Spleen (tissue), 11 donors: ENCODE measurements around the gene ANXA8. TPM values are rescaled to one million over a fixed set of nuclear protein-coding genes. Genes with fewer than 3 reads are reported as not detected.

Experiments
- DNase-seq: peaks from one replicate; pipeline ENCODE4 v3.0.0-alpha.2; 2020
- H3K27ac ChIP-seq, 8 donors: fragments of 200-600 bp; sonication (generic) in 7 of 8; 1 replicate in 4 of 8; 2 replicates in 4 of 8; pipeline versions ENCODE4 v1.5.0 to v1.8.0; 2016 to 2021; ENCODE audit warnings: inconsistent platforms in 4 of 8, mild to moderate bottlenecking in 4 of 8, moderate library complexity in 1 of 8
- H3K27me3 ChIP-seq, 7 donors: fragments of 200-600 bp; sonication (generic) in 6 of 7; replicated peaks in 1 of 7; 1 replicate in 4 of 7; 2 replicates in 3 of 7; pipeline versions ENCODE4 v1.5.0 to v1.8.0; 2016 to 2021; ENCODE audit warnings: inconsistent platforms in 3 of 7, mild to moderate bottlenecking in 1 of 7
- H3K36me3 ChIP-seq, 6 donors: fragments of 200-600 bp; sonication (generic) in 5 of 6; 1 replicate in 4 of 6; 2 replicates in 2 of 6; pipeline versions ENCODE4 v1.5.0 to v1.8.0; 2016 to 2021; ENCODE audit warnings: inconsistent platforms in 2 of 6
- H3K4me1 ChIP-seq, 6 donors: fragments of 200-600 bp; sonication (generic) in 5 of 6; 1 replicate in 3 of 6; 2 replicates in 3 of 6; pipeline versions ENCODE4 v1.5.0 to v1.8.0; 2016 to 2021; ENCODE audit warnings: inconsistent platforms in 3 of 6
- H3K4me3 ChIP-seq, 8 donors: fragments of 200-600 bp; sonication (generic) in 7 of 8; 1 replicate in 4 of 8; 2 replicates in 4 of 8; pipeline versions ENCODE4 v1.5.0 to v1.8.0; 2016 to 2021; ENCODE audit warnings: inconsistent platforms in 4 of 8, mild to moderate bottlenecking in 4 of 8, moderate library complexity in 2 of 8
- H3K9me3 ChIP-seq, 8 donors: fragments of 200-600 bp; sonication (generic) in 7 of 8; 1 replicate in 4 of 8; 2 replicates in 4 of 8; pipeline versions ENCODE4 v1.5.0 to v1.8.0; 2016 to 2021; ENCODE audit warnings: inconsistent platforms in 4 of 8
- CTCF ChIP-seq, 11 experiments: fragments of 200-600 bp in 7 of 11; fragments of 450-650 bp in 4 of 11; sonication (generic) in 4 of 11; IDR thresholded peaks in 8 of 11; conservative IDR thresholded peaks in 3 of 11; 1 replicate in 7 of 11; 2 replicates in 4 of 11; pipeline versions ENCODE4 v1.4.0 to v1.8.0; 2016 to 2021; ENCODE audit warnings: antibody characterized with exemption in 11 of 11, inconsistent platforms in 4 of 11, mild to moderate bottlenecking in 1 of 11
- POLR2A ChIP-seq, 3 donors: fragments of 450-650 bp; IDR thresholded peaks; one replicate each; pipeline ENCODE4 v1.5.1; 2017; ENCODE audit warnings: antibody characterized with exemption in 3 of 3, mild to moderate bottlenecking in 1 of 3
- POLR2AphosphoS5 ChIP-seq, 3 donors: sonication (generic); formaldehyde crosslinking; IDR thresholded peaks; one replicate each; pipeline ENCODE4 v1.5.1; 2017; ENCODE audit warnings: antibody characterized with exemption in 3 of 3
- WGBS, 5 donors: extraction: QIAGEN DNeasy Blood & Tissue Kit in 3 of 5; methylation state at CpG; one replicate each; pipeline versions ENCODE4 v1.1.5 to v1.1.7; 2013 to 2018; 5-methylcytosine and 5-hydroxymethylcytosine counted together
- intact Hi-C: fragments of 100-400 bp; cut with DNase I; formaldehyde crosslinking; loops from one replicate; pipeline ENCODE4 v1.15.0; 2023; ENCODE audit warnings: low total_unique reads
- polyA plus RNA-seq, 3 donors: library from polyadenylated mRNA; stranded (reverse); fragments of 200-250 nt; gene quantifications; one replicate each; pipeline ENCODE4 v1.2.1, GENCODE V29; 2013
- total RNA-seq, 7 donors: library from RNA; depleted of rRNA in 3 of 7; stranded (reverse); fragments of >200 nt in 3 of 7; fragmentation: NEBNext Ultra II Directional in 4 of 7; extraction: Animal tissue kit (Norgen Biotek cat#: 25700) in 4 of 7; gene quantifications; one replicate each; pipeline versions ENCODE4 v1.1.0 to v1.2.1, GENCODE V29; 2016 to 2021
- donor health status: healthy with polysubstance abuse.
- donor health status: DM: no; HTN: no; CAD: no; lungs with moderate emphysema.
- donor health status: DM: no; HTN: no; CAD: no.
- donor health status: Bipolar disorder and iron deficiency.
- donor health status: healthy.
- donor health status: DM: no; HTN: no; CAD: no.
- donor health status: DM: yes; HTN: yes; CAD: no.

ANXA8 gene
- total and polyA plus RNA-seq, 10 donors: 0.04 to 0.32 (median 0.20) TPM; not detected in 6

GRCh38 chr10:47424231-47424630 lies 59.7 kb downstream of the ANXA8 start:
- Histone ChIP-seq H3K4me1 (no peaks in the 10 kb centered on the region), H3K4me3 (no peak overlapping the region), H3K9me3 (peaks cover 0 to 4% (median 0%) of the 10 kb centered on the region in 8 donors), H3K36me3 (no peaks in the 10 kb centered on the region), H3K27ac (no peak overlapping the region), H3K27me3 (peaks cover 0 to 5% (median 0%) of the 10 kb centered on the region in 7 donors)
- intact Hi-C loops: no loop called here
- DNase-seq: no peak
- 73 to 82% (median 76%) methylated on average over 8 of the region's 8 CpGs for WGBS, 5 donors
- TF ChIP-seq POLR2A (IDR thresholded peaks at IDR 0.05) (no peak), POLR2AphosphoS5 (IDR thresholded peaks at IDR 0.05) (no peak), CTCF (IDR thresholded peaks at IDR 0.05 in 8 of 11, conservative IDR thresholded peaks at IDR 0.05 in 3 of 11) (no peak)

- TF ChIP-seq CTCF (IDR thresholded peaks at IDR 0.05 in 8 of 11, conservative IDR thresholded peaks at IDR 0.05 in 3 of 11): no peak
- TF ChIP-seq POLR2A (IDR thresholded peaks at IDR 0.05): no peak
- TF ChIP-seq POLR2AphosphoS5 (IDR thresholded peaks at IDR 0.05): no peak
- no peak for DNase-seq
Measured at GRCh38 chr10:47423476-47423875, 60.4 kb downstream of the ANXA8 start.

GRCh38 chr10:47421057-47421952 lies 62.6 kb downstream of the ANXA8 start:
- H3K4me3 ChIP-seq: no peak overlapping the region
- no peak for TF ChIP-seq CTCF (IDR thresholded peaks at IDR 0.05 in 8 of 11, conservative IDR thresholded peaks at IDR 0.05 in 3 of 11)
- TF ChIP-seq POLR2AphosphoS5 (IDR thresholded peaks at IDR 0.05): no peak
- no peak for TF ChIP-seq POLR2A (IDR thresholded peaks at IDR 0.05)
- DNase-seq: peak; percentile 63
- H3K4me1 ChIP-seq: no peaks in the 10 kb centered on the region
- intact Hi-C loops: no loop called here
- H3K36me3 ChIP-seq: no peaks in the 10 kb centered on the region
- no peaks in the 10 kb centered on the region for H3K9me3 ChIP-seq
- 83 to 93% (median 87%) methylated on average over 6 to 7 of the region's 7 CpGs for WGBS, 5 donors
- peaks cover 0 to 5% (median 0%) of the 10 kb centered on the region in 7 donors for H3K27me3 ChIP-seq
- H3K27ac ChIP-seq: no peak overlapping the region

More at GRCh38 chr10:47423476-47423875, 60.4 kb downstream of the ANXA8 start:
- WGBS, 5 donors: 83 to 91% (median 87%) methylated on average over 4 of the region's 4 CpGs
- Histone ChIP-seq H3K27me3 (peaks cover 0 to 5% (median 0%) of the 10 kb centered on the region in 7 donors), H3K36me3 (no peaks in the 10 kb centered on the region), H3K9me3 (peaks cover 0 to 4% (median 0%) of the 10 kb centered on the region in 8 donors), H3K4me1 (no peaks in the 10 kb centered on the region), H3K4me3 (no peak overlapping the region), H3K27ac (no peak overlapping the region)
- intact Hi-C loops: no loop called here
